Measurements from ENCODE around the gene MAK. TPM values are rescaled to one million over a fixed set of nuclear protein-coding genes. Genes with fewer than 3 reads are reported as not detected.
"Not testable (repeated sequence)": the region's sequence is repeated elsewhere in the genome, so short reads cannot be mapped to it uniquely, and the experiment has no call there.

The MAK gene
- total RNA-seq (0.04 and 0.18 TPM in 2 replicates), polyA plus RNA-seq (0.49 and 0.77 TPM in 2 replicates)

DNA sequence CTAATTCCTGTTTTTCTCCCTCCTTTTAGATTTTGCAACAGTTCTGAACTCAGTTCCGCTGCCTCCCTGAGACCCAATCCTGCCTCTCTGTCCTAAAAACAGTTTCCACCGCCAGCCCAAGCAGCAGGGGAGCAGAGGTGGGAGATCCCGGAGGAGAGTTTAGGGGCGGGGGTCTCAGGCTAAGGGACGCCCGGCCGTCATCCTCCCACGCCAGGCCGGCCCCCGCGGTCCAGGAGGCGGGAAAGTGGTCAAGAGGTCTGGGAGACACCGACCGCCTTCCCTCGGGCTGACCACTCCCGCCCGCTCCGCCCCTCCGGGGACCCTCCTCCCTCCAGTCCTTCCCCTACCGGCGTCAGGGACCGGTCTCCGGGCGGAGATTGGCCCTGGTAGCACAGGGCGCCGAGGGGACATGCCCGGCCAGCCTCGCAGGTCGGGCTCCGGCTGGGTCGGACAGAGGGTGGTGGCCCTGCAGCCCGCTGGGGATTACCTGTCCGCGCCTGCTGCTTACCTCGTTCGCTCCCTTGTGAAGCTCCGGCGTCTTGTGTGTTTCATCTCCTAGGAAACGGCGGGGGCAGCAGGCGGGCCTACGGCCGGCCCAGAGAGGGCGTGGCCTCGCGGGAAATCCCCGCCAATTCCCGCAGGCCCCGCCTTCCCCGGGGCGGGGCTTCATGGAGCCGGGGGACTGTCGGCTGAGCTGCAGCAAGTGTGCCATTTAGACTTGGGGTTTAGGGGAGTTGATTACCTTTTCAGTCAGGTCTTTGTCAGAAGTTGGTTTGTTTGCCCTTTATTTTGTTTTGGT is at the start of gene MAK:
MAK (minus strand) TSS at position 545 of the 799 bp plus-strand sequence. CDS start 7,891 bp downstream, outside the sequence.
- TF ChIP-seq, protein P1, sequence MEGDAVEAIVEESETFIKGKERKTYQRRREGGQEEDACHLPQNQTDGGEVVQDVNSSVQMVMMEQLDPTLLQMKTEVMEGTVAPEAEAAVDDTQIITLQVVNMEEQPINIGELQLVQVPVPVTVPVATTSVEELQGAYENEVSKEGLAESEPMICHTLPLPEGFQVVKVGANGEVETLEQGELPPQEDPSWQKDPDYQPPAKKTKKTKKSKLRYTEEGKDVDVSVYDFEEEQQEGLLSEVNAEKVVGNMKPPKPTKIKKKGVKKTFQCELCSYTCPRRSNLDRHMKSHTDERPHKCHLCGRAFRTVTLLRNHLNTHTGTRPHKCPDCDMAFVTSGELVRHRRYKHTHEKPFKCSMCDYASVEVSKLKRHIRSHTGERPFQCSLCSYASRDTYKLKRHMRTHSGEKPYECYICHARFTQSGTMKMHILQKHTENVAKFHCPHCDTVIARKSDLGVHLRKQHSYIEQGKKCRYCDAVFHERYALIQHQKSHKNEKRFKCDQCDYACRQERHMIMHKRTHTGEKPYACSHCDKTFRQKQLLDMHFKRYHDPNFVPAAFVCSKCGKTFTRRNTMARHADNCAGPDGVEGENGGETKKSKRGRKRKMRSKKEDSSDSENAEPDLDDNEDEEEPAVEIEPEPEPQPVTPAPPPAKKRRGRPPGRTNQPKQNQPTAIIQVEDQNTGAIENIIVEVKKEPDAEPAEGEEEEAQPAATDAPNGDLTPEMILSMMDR (IDR thresholded peaks at IDR 0.05; ENCODE audit: low read depth, low read length) = no peak
- Histone ChIP-seq H3K36me3 (no peaks in the 10 kb centered on the region), H3K9me3 (ENCODE audit: low read depth) (no peaks in the 10 kb centered on the region), H3K4me1 (ENCODE audit: low read depth) (peaks cover 9% of the 10 kb centered on the region), H3K27ac (peak within 1 kb of the TSS; percentile 57), H3K27me3 (peaks cover 9% of the 10 kb centered on the region), H3K4me3 (peak within 1 kb of the TSS; percentile 71)
- peak; percentile 84 to 93 for DNase-seq (ENCODE audit: low read depth in 1 of 2, low spot score in 1 of 2)

GRCh38 chr6:10886691-10887502 is 48.6 kb upstream of the MAK start, which contains the start of gene SYCP2L:
SYCP2L (plus strand) TSS chr6:10887052; CDS start chr6:10887127, 75 bp downstream.
- no peak within 1 kb of the TSS for H3K27ac ChIP-seq
- peaks cover 59% of the 10 kb centered on the region for H3K27me3 ChIP-seq
- H3K9me3 ChIP-seq (ENCODE audit: low read depth) = no peaks in the 10 kb centered on the region
- no peaks in the 10 kb centered on the region for H3K36me3 ChIP-seq
- H3K4me3 ChIP-seq = peak within 1 kb of the TSS; percentile 51
- DNase-seq (ENCODE audit: low read depth in 1 of 2, low spot score in 1 of 2) = peak; percentile 68 to 72
- no peaks in the 10 kb centered on the region for H3K4me1 ChIP-seq (ENCODE audit: low read depth)
- TF ChIP-seq, protein P1 (IDR thresholded peaks at IDR 0.05; ENCODE audit: low read depth, low read length) = peak; percentile 29

DNA sequence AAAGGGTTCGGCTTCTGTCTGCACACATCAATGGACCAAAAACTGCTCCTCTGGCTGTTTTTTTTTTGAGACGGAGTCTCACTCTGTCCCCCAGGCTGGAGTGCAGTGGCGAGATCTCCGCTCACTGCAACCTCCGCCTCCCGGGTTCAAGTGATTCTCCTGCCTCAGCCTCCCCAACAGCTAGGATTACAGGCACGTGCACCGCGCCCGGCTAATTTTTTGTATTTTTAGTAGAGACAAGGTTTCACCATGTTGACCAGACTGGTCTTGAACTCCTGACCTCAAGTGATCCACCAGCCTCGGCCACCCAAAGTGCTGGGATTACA is 48.0 kb upstream of the MAK start:
- H3K36me3 ChIP-seq; H3K27ac ChIP-seq; DNase-seq (ENCODE audit: low read depth in 1 of 2, low spot score in 1 of 2); H3K4me1 ChIP-seq (ENCODE audit: low read depth); H3K9me3 ChIP-seq (ENCODE audit: low read depth): not testable (repeated sequence)
- peak overlapping the region; percentile 51 for H3K4me3 ChIP-seq
- peaks cover 65% of the 10 kb centered on the region for H3K27me3 ChIP-seq

- Histone ChIP-seq H3K27me3 (peaks cover 84% of the 10 kb centered on the region), H3K9me3 (ENCODE audit: low read depth) (no peaks in the 10 kb centered on the region), H3K4me3 (no peak overlapping the region), H3K4me1 (ENCODE audit: low read depth) (no peaks in the 10 kb centered on the region), H3K27ac (no peak overlapping the region), H3K36me3 (no peaks in the 10 kb centered on the region)
- DNase-seq (ENCODE audit: low read depth in 1 of 2, low spot score in 1 of 2) = no peak
- TF ChIP-seq, protein P1 (IDR thresholded peaks at IDR 0.05; ENCODE audit: low read depth, low read length) = no peak
Observed at GRCh38 chr6:10884245-10884972, 46.1 kb upstream of the MAK start.

- H3K27ac ChIP-seq = no peak overlapping the region
- TF ChIP-seq, protein P1 (IDR thresholded peaks at IDR 0.05; ENCODE audit: low read depth, low read length) = no peak
- H3K4me1 ChIP-seq (ENCODE audit: low read depth) = no peaks in the 10 kb centered on the region
- peaks cover 92% of the 10 kb centered on the region for H3K27me3 ChIP-seq
- DNase-seq (ENCODE audit: low read depth in 1 of 2, low spot score in 1 of 2) = no peak
- no peaks in the 10 kb centered on the region for H3K9me3 ChIP-seq (ENCODE audit: low read depth)
- no peaks in the 10 kb centered on the region for H3K36me3 ChIP-seq
- no peak overlapping the region for H3K4me3 ChIP-seq
Observed at GRCh38 chr6:10883312-10884244, 45.2 kb upstream of the MAK start.
